PC-9 (cell line): ENCODE measurements around the gene ZKSCAN8. TPM values are rescaled to one million over a fixed set of nuclear protein-coding genes. Genes with fewer than 3 reads are reported as not detected.

Experiments used
- BruUV-seq: library from RNA; stranded (reverse); fragments of 400-500 nt; replicated peaks from 2 replicates; lab custom pipeline; 2021; lab: Mats Ljungman, UMichigan
- CTCF ChIA-PET: fragments of 300-600 bp; sonication (Branson Sonifier 250); formaldehyde crosslinking; loops from one replicate; lab custom pipeline; 2022; ENCODE audit warnings: antibody characterized with exemption; lab: Charles Lee
- POLR2A ChIA-PET: fragments of 300-600 bp; sonication (Branson Sonifier 250); formaldehyde crosslinking; loops from one replicate; lab custom pipeline; 2022; ENCODE audit warnings: antibody characterized with exemption; ENCODE audit not compliant: unreplicated experiment; lab: Charles Lee
- DNase-seq, 2 experiments: peaks; one replicate each; pipeline versions ENCODE4 v3.0.0 to v3.0.0-alpha.2; 2015 to 2022; ENCODE audit warnings: mixed read lengths in 1 of 2
- H2AFZ ChIP-seq: fragments of 200-600 bp; sonication (generic); 2 replicates; pipeline ENCODE4 v1.8.1; 2017; ENCODE audit warnings: antibody characterized with exemption
- H3F3A ChIP-seq: fragments of 200-600 bp; sonication (generic); 2 replicates; pipeline ENCODE4 v1.8.1; 2017; ENCODE audit warnings: antibody characterized with exemption, mild to moderate bottlenecking, low read depth; ENCODE audit not compliant: insufficient read depth
- H3K27ac ChIP-seq: fragments of 200-600 bp; sonication (generic); 2 replicates; pipeline ENCODE4 v1.6.1; 2016; ENCODE audit warnings: mixed run types
- H3K27me3 ChIP-seq: fragments of 200-600 bp; sonication (generic); 2 replicates; pipeline ENCODE4 v1.6.1; 2016; ENCODE audit warnings: low read depth, mixed run types; ENCODE audit not compliant: insufficient read depth
- H3K36me3 ChIP-seq: fragments of 200-600 bp; sonication (generic); 2 replicates; pipeline ENCODE4 v1.6.1; 2016; ENCODE audit warnings: low read depth, mixed run types
- H3K4me1 ChIP-seq: fragments of 200-600 bp; sonication (generic); replicated peaks from 2 replicates; pipeline ENCODE4 v1.6.1; 2016; ENCODE audit warnings: mixed run types; ENCODE audit not compliant: insufficient read depth
- H3K4me2 ChIP-seq: fragments of 200-600 bp; sonication (generic); 2 replicates; pipeline ENCODE4 v1.6.1; 2017; ENCODE audit warnings: mixed run types
- H3K4me3 ChIP-seq: fragments of 200-600 bp; sonication (generic); 2 replicates; pipeline ENCODE4 v1.6.1; 2016; ENCODE audit warnings: mixed run types
- H3K79me2 ChIP-seq: fragments of 200-600 bp; sonication (generic); 2 replicates; pipeline ENCODE4 v1.6.1; 2017; ENCODE audit warnings: low read depth, mixed run types
- H3K9me2 ChIP-seq: fragments of 200-600 bp; sonication (generic); 2 replicates; pipeline ENCODE4 v1.8.1; 2017; ENCODE audit warnings: mild to moderate bottlenecking; ENCODE audit not compliant: insufficient read depth
- H3K9me3 ChIP-seq: fragments of 200-600 bp; sonication (generic); 2 replicates; pipeline ENCODE4 v1.8.1; 2016; ENCODE audit warnings: low read depth; ENCODE audit not compliant: insufficient read depth
- H4K20me1 ChIP-seq: fragments of 200-600 bp; sonication (generic); 2 replicates; pipeline ENCODE4 v1.8.1; 2017; ENCODE audit not compliant: insufficient read depth
- EZH2 ChIP-seq: fragments of 200-600 bp; sonication (generic); IDR thresholded peaks from 2 replicates; pipeline ENCODE4 v1.8.0; 2017; ENCODE audit warnings: antibody characterized with exemption, low read depth
- intact Hi-C: fragments of 100-400 bp; cut with micrococcal nuclease; formaldehyde crosslinking; loops from one replicate; pipeline ENCODE4 v1.10.0; 2022; ENCODE audit not compliant: unreplicated experiment
- total RNA-seq: library from RNA; stranded (reverse); gene quantifications from 2 replicates; pipeline ENCODE4 v1.2.3, GENCODE V29; 2021
- TF ChIP-seq, protein P1 (sequence below): fragments of 200-600 bp; sonication (generic); conservative IDR thresholded peaks from 2 replicates; pipeline ENCODE4 v1.6.1; 2017; ENCODE audit warnings: mixed run types, antibody characterized with exemption, mild to moderate bottlenecking, moderate library complexity

The ZKSCAN8 gene
- total RNA-seq, 1 experiment from 2014 or later, result 31.5 TPM

DNA sequence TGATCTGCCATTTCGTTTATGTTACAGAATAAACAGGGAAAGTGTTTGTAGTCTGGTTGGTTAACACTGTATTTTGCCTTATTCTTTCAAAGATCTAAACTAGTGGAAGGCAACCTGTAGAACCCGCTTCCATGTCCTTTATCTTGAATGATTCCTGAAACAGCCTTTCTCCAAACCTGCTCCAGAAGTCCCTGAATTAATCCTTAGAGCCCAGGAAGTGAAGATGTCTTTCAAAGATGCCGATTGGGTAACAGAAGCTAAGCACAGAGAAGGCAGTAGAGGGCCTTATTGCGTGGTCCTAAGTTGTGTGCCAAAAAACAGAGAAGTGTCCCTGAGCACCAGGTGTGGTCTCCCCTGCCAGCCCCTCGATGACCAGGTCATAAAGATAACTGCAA lies 36.4 kb upstream of the ZKSCAN8 start:
- H3K4me1 ChIP-seq, result peaks cover 11% of the 10 kb centered on the region
- ChIA-PET CTCF (interaction anchor here (0.6 to 1.0 kb wide), 2 partner anchors 210 to 251 kb away, joined by 3 read pairs; no protein-coding TSS in a partner anchor), POLR2A (interaction anchor here (0.5 to 0.7 kb wide), 8 partner anchors 25 to 487 kb away, joined by 3 to 19 read pairs (median 4); partner anchors contain the start of genes ZKSCAN3 and ZNF165)
- H3K9me3 ChIP-seq, result no peaks in the 10 kb centered on the region
- no peaks in the 10 kb centered on the region for H3K36me3 ChIP-seq
- peak overlapping the region; percentile 94 for H2AFZ ChIP-seq
- intact Hi-C loops, result loop anchor here (1.0 kb wide), 1 partner anchor 17 kb away; no protein-coding TSS in a partner anchor
- H3K4me3 ChIP-seq, result peak overlapping the region; percentile 83
- H3K79me2 ChIP-seq, result no peaks in the 10 kb centered on the region
- H3K27ac ChIP-seq, result no peak overlapping the region
- no peaks in the 10 kb centered on the region for H3K9me2 ChIP-seq
- no peak for DNase-seq
- peak overlapping the region; percentile 82 for H3K4me2 ChIP-seq
- H3K27me3 ChIP-seq, result peaks cover 7% of the 10 kb centered on the region; the same call in 1 of the 2 replicates
- no peaks in the 10 kb centered on the region for H4K20me1 ChIP-seq
- no peaks in the 10 kb centered on the region for H3F3A ChIP-seq
- TF ChIP-seq, protein P1, sequence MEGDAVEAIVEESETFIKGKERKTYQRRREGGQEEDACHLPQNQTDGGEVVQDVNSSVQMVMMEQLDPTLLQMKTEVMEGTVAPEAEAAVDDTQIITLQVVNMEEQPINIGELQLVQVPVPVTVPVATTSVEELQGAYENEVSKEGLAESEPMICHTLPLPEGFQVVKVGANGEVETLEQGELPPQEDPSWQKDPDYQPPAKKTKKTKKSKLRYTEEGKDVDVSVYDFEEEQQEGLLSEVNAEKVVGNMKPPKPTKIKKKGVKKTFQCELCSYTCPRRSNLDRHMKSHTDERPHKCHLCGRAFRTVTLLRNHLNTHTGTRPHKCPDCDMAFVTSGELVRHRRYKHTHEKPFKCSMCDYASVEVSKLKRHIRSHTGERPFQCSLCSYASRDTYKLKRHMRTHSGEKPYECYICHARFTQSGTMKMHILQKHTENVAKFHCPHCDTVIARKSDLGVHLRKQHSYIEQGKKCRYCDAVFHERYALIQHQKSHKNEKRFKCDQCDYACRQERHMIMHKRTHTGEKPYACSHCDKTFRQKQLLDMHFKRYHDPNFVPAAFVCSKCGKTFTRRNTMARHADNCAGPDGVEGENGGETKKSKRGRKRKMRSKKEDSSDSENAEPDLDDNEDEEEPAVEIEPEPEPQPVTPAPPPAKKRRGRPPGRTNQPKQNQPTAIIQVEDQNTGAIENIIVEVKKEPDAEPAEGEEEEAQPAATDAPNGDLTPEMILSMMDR, result no peak
- TF ChIP-seq EZH2, result no peak
- no TSS peak for BruUV-seq

DNA sequence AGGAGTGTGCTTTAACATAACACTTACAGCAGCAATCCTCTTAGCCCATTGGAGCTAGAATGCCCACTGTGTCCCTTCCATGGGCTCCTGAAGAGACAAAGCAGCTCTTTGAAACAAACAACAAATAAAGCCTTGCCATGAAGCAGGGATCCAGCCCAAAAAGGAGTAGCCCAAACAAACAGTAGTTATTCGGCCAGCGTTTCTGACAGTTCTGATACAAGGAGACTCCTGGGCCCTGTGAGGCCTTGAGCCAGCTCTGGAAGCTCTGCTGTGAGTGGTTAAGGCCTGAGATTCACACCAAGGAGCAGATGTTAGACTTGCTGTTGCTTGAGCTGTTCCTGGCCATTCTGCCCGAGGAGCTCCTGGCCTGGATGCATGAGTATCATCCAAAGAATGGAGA lies 34.2 kb upstream of the ZKSCAN8 start:
- no peaks in the 10 kb centered on the region for H3K27me3 ChIP-seq
- no peaks in the 10 kb centered on the region for H3K36me3 ChIP-seq
- peaks cover 11% of the 10 kb centered on the region for H3K4me1 ChIP-seq
- POLR2A ChIA-PET, result interaction anchor here (0.6 kb wide), 1 partner anchor 215 kb away, joined by 9 read pairs; a partner anchor contains a TSS
- H3K9me3 ChIP-seq, result no peaks in the 10 kb centered on the region
- H4K20me1 ChIP-seq, result no peaks in the 10 kb centered on the region
- CTCF ChIA-PET, result interaction anchor here (0.7 kb wide), 1 partner anchor 1888 kb away, joined by 3 read pairs; no protein-coding TSS in a partner anchor
- intact Hi-C loops, result no loop called here
- H3K79me2 ChIP-seq, result no peaks in the 10 kb centered on the region
- no peaks in the 10 kb centered on the region for H3F3A ChIP-seq
- TF ChIP-seq, protein P1, result no peak
- no peak for TF ChIP-seq EZH2
- no peak overlapping the region for H3K27ac ChIP-seq
- DNase-seq, result no peak
- no peaks in the 10 kb centered on the region for H3K9me2 ChIP-seq
- H2AFZ ChIP-seq, result no peak overlapping the region
- BruUV-seq, result no TSS peak
- no peak overlapping the region for H3K4me2 ChIP-seq
- no peak overlapping the region for H3K4me3 ChIP-seq

DNA sequence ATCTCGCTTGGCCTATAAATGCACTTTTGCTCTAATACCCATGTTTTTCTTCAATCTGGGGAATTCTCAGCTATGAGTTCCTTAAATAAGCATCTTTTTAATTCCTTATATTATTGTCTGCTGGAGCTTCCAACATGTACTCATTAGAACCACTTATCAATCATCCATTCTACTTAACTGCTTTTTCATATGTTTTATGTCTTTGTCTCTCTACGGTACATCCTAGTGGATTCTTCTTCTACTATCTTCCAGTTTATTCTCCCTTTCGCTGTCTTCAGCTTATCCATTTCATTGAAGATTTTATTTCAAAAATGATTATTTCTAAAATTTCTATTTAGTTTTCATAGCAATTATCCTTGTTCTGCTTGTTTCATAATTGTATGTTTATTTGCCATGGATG lies 29.7 kb upstream of the ZKSCAN8 start:
- CTCF ChIA-PET, result no interaction called here
- Histone ChIP-seq H3K4me3 (no peak overlapping the region), H3K79me2 (no peaks in the 10 kb centered on the region), H3K27ac (no peak overlapping the region), H3F3A (no peaks in the 10 kb centered on the region), H4K20me1 (no peaks in the 10 kb centered on the region), H3K9me3 (no peaks in the 10 kb centered on the region; the same call in 1 of the 2 replicates), H3K9me2 (no peaks in the 10 kb centered on the region), H3K27me3 (no peaks in the 10 kb centered on the region), H3K36me3 (no peaks in the 10 kb centered on the region; the same call in 1 of the 2 replicates), H3K4me1 (no peaks in the 10 kb centered on the region), H3K4me2 (no peak overlapping the region), H2AFZ (no peak overlapping the region)
- no TSS peak for BruUV-seq
- no peak for TF ChIP-seq EZH2
- TF ChIP-seq, protein P1, result no peak
- POLR2A ChIA-PET, result no interaction called here
- intact Hi-C loops, result no loop called here
- no peak for DNase-seq
